ENCODE data around the gene DOCK4.

DOCK4 gene

DNA sequence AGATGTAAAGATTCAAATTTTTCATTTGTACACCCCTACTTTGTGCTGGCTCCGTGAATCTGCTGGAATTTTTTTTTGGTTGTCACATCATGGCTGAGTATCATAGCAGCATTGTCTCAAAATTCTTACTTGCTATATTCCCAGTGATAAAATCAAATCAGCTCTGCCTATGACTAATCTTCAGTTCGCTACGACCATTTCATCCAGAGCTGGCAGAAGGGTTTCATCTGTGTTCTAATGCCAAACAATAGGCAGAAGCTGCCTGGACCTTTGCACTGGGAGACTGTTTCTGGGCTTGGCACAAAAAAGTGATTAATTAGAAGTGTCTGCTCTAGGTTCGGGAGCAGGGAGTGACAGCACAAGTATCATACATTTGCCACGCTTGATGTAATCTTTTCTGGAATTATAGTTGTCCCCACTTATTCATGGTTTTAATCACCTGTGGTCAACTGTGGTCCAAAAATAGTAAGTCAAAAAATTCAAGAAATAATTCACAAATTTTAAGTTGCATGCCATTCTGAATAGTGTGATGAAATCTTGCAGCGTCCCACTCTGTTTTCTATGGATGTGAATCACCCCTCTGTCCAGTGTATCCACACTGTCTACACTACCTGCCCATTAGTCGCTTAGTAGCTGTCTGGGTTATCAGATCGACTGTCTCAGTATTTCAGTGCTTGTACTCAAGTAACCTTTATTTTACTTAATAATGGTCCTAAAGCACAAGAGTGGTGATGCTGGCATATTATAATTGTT, 523.4 kb downstream of the DOCK4 start:
- Histone ChIP-seq H3K27me3 (ENCODE audit: insufficient read depth, poor library complexity, severe bottlenecking) (no peaks in the 10 kb centered on the region), H3K27ac (ENCODE audit: poor library complexity, severe bottlenecking) (no peak overlapping the region), H3K4me1 (ENCODE audit: insufficient read depth, poor library complexity, severe bottlenecking) (no peaks in the 10 kb centered on the region), H3K36me3 (ENCODE audit: low read depth) (no peaks in the 10 kb centered on the region), H3K9me3 (ENCODE audit: severe bottlenecking) (no peaks in the 10 kb centered on the region), H3K4me3 (ENCODE audit: severe bottlenecking) (no peak overlapping the region)
- TF ChIP-seq, protein P1, sequence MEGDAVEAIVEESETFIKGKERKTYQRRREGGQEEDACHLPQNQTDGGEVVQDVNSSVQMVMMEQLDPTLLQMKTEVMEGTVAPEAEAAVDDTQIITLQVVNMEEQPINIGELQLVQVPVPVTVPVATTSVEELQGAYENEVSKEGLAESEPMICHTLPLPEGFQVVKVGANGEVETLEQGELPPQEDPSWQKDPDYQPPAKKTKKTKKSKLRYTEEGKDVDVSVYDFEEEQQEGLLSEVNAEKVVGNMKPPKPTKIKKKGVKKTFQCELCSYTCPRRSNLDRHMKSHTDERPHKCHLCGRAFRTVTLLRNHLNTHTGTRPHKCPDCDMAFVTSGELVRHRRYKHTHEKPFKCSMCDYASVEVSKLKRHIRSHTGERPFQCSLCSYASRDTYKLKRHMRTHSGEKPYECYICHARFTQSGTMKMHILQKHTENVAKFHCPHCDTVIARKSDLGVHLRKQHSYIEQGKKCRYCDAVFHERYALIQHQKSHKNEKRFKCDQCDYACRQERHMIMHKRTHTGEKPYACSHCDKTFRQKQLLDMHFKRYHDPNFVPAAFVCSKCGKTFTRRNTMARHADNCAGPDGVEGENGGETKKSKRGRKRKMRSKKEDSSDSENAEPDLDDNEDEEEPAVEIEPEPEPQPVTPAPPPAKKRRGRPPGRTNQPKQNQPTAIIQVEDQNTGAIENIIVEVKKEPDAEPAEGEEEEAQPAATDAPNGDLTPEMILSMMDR (IDR thresholded peaks at IDR 0.05; ENCODE audit: poor library complexity, severe bottlenecking), result no peak
- ATAC-seq (ENCODE audit: low read depth) (no peak), DNase-seq (ENCODE audit: low spot score) (no peak)

GRCh38 chr7:111681242-111681641, 525.0 kb downstream of the DOCK4 start:
- Histone ChIP-seq H3K27me3 (ENCODE audit: insufficient read depth, poor library complexity, severe bottlenecking) (no peaks in the 10 kb centered on the region), H3K4me3 (ENCODE audit: severe bottlenecking) (no peak overlapping the region), H3K27ac (ENCODE audit: poor library complexity, severe bottlenecking) (no peak overlapping the region), H3K36me3 (ENCODE audit: low read depth) (no peaks in the 10 kb centered on the region), H3K4me1 (ENCODE audit: insufficient read depth, poor library complexity, severe bottlenecking) (no peaks in the 10 kb centered on the region), H3K9me3 (ENCODE audit: severe bottlenecking) (no peaks in the 10 kb centered on the region)
- TF ChIP-seq, protein P1 (IDR thresholded peaks at IDR 0.05; ENCODE audit: poor library complexity, severe bottlenecking), result no peak
- DNase-seq (ENCODE audit: low spot score) (no peak), ATAC-seq (ENCODE audit: low read depth) (no peak)

- Histone ChIP-seq H3K4me1 (ENCODE audit: insufficient read depth, poor library complexity, severe bottlenecking) (no peaks in the 10 kb centered on the region), H3K27ac (ENCODE audit: poor library complexity, severe bottlenecking) (no peak overlapping the region), H3K9me3 (ENCODE audit: severe bottlenecking) (no peaks in the 10 kb centered on the region), H3K27me3 (ENCODE audit: insufficient read depth, poor library complexity, severe bottlenecking) (no peaks in the 10 kb centered on the region), H3K4me3 (ENCODE audit: severe bottlenecking) (no peak overlapping the region), H3K36me3 (ENCODE audit: low read depth) (no peaks in the 10 kb centered on the region)
- ATAC-seq (ENCODE audit: low read depth) (no peak), DNase-seq (ENCODE audit: low spot score) (no peak)
- TF ChIP-seq, protein P1 (IDR thresholded peaks at IDR 0.05; ENCODE audit: poor library complexity, severe bottlenecking), result no peak
These were observed 527.2 kb downstream of the DOCK4 start for GRCh38 chr7:111678986-111679385.

DNA sequence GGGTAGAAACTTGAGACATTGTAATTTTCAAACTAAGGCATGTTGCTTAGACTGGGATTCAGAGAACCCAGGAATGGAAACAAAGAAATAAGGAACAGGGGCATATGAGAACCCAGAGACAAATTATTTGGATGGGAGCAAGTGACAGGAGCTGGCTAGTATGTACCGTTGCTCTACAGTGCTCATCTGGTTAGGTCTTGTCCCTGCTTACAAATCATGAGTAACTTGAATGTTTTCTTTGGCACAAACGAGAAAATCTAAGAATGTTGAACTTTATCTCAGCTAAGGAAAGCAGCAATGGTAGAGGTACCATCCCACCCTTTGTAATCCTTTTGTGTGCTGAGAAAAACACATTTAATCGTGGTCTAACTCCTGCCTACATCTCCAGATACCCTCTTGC, 527.9 kb downstream of the DOCK4 start:
- Histone ChIP-seq H3K36me3 (ENCODE audit: low read depth) (no peaks in the 10 kb centered on the region), H3K4me1 (ENCODE audit: insufficient read depth, poor library complexity, severe bottlenecking) (no peaks in the 10 kb centered on the region), H3K4me3 (ENCODE audit: severe bottlenecking) (no peak overlapping the region), H3K27ac (ENCODE audit: poor library complexity, severe bottlenecking) (no peak overlapping the region), H3K27me3 (ENCODE audit: insufficient read depth, poor library complexity, severe bottlenecking) (no peaks in the 10 kb centered on the region), H3K9me3 (ENCODE audit: severe bottlenecking) (no peaks in the 10 kb centered on the region)
- TF ChIP-seq, protein P1 (IDR thresholded peaks at IDR 0.05; ENCODE audit: poor library complexity, severe bottlenecking), result no peak
- 0 out of 3 replicates have a peak, but pooled peaks have one; percentile 36 for ATAC-seq (ENCODE audit: low read depth)
- no peak for DNase-seq (ENCODE audit: low spot score)

GRCh38 chr7:111677848-111678247, 528.4 kb downstream of the DOCK4 start:
- Histone ChIP-seq H3K36me3 (ENCODE audit: low read depth) (no peaks in the 10 kb centered on the region), H3K4me3 (ENCODE audit: severe bottlenecking) (no peak overlapping the region), H3K27ac (ENCODE audit: poor library complexity, severe bottlenecking) (no peak overlapping the region), H3K4me1 (ENCODE audit: insufficient read depth, poor library complexity, severe bottlenecking) (no peaks in the 10 kb centered on the region), H3K9me3 (ENCODE audit: severe bottlenecking) (no peaks in the 10 kb centered on the region), H3K27me3 (ENCODE audit: insufficient read depth, poor library complexity, severe bottlenecking) (no peaks in the 10 kb centered on the region)
- DNase-seq (ENCODE audit: low spot score) (no peak), ATAC-seq (ENCODE audit: low read depth) (no peak)
- TF ChIP-seq, protein P1 (IDR thresholded peaks at IDR 0.05; ENCODE audit: poor library complexity, severe bottlenecking), result no peak

Measured in RWPE2 (cell line).